Right ventricle myocardium inferior (tissue), 1 donor: ENCODE data around the gene NCS1. TPM values are rescaled to one million over a fixed set of nuclear protein-coding genes. Genes with fewer than 3 reads are reported as not detected.
"Not testable (repeated sequence)": the region's sequence is repeated elsewhere in the genome, so short reads cannot be mapped to it uniquely, and the experiment has no call there.

ENCODE experiments used
- ATAC-seq: fragments of 200-7000 bp; cut with Tn5 transposase; one replicate; pipeline ENCODE4 v1.9.1; 2020; ENCODE audit warnings: mild to moderate bottlenecking, moderate library complexity
- DNase-seq: peaks from one replicate; pipeline ENCODE4 v3.0.0; 2021; ENCODE audit errors: missing footprints
- intact Hi-C: fragments of 100-400 bp; cut with DNase I; formaldehyde crosslinking; loops from one replicate; pipeline ENCODE4 v1.11.0; 2022
- total RNA-seq: library from RNA; stranded (reverse); fragmentation: NEBNext Ultra II Directional; extraction: Animal tissue kit (Norgen Biotek cat#: 25700); gene quantifications from one replicate; pipeline ENCODE4 v1.2.1, GENCODE V29; 2021
- donor health status: DM: no; HTN: yes; CAD: no; lungs with severe emphysema.

The NCS1 gene
- total RNA-seq, 1 donor from 2014 or later, result 5.0 TPM

- intact Hi-C loops, result loop anchor here (5.0 kb wide), 1 partner anchor 68 kb away; no protein-coding TSS in a partner anchor
- ATAC-seq, result no peak
These were observed 92.5 kb downstream of the NCS1 start for GRCh38 chr9:130264414-130265350.

GRCh38 chr9:130265431-130266235, 93.4 kb downstream of the NCS1 start, which contains the start of gene HMCN2:
Gene HMCN2, plus strand, starts transcription at chr9:130265760. Its CDS starts 119 bp downstream, at chr9:130265879.
- peak; percentile 81 for DNase-seq
- intact Hi-C loops, result loop anchor here (5.0 kb wide), 1 partner anchor 67 kb away; no protein-coding TSS in a partner anchor
- peak; percentile 56 for ATAC-seq

More at GRCh38 chr9:130264414-130265350, 92.5 kb downstream of the NCS1 start:
- DNase-seq, result no peak

GRCh38 chr9:130266236-130267098, 94.3 kb downstream of the NCS1 start:
- DNase-seq, result no peak
- ATAC-seq, result no peak
- intact Hi-C loops, result loop anchor here (5.0 kb wide), 1 partner anchor 66 kb away; no protein-coding TSS in a partner anchor

- intact Hi-C loops, result loop anchor here (5.0 kb wide), 1 partner anchor 64 kb away; no protein-coding TSS in a partner anchor
- DNase-seq, result no peak
- ATAC-seq, result no peak
These were observed 95.7 kb downstream of the NCS1 start for GRCh38 chr9:130267930-130268329.

- no peak for DNase-seq
- ATAC-seq, result no peak
- intact Hi-C loops, result loop anchor here (5.0 kb wide), 1 partner anchor 64 kb away; no protein-coding TSS in a partner anchor
These were observed 96.5 kb downstream of the NCS1 start for GRCh38 chr9:130268521-130269211.

GRCh38 chr9:130271473-130271872, 99.3 kb downstream of the NCS1 start:
- ATAC-seq (no peak), DNase-seq (no peak)
- intact Hi-C loops, result no loop called here

GRCh38 chr9:130275156-130275555, 103.0 kb downstream of the NCS1 start:
- intact Hi-C loops, result no loop called here
- DNase-seq (no peak), ATAC-seq (no peak)

GRCh38 chr9:130276121-130276520, 103.9 kb downstream of the NCS1 start:
- DNase-seq, result no peak
- no peak for ATAC-seq
- intact Hi-C loops, result no loop called here

GRCh38 chr9:130276955-130277354, 104.8 kb downstream of the NCS1 start:
- ATAC-seq, result no peak
- intact Hi-C loops, result no loop called here
- no peak for DNase-seq

- ATAC-seq, DNase-seq, intact Hi-C loops: not testable (repeated sequence)
These were observed 105.3 kb downstream of the NCS1 start for GRCh38 chr9:130277525-130277924.

- no peak for DNase-seq
- no peak for ATAC-seq
- intact Hi-C loops, result no loop called here
These were observed 111.5 kb downstream of the NCS1 start for GRCh38 chr9:130283539-130284248.

GRCh38 chr9:130284249-130284625, 112.0 kb downstream of the NCS1 start:
- intact Hi-C loops, result no loop called here
- DNase-seq (no peak), ATAC-seq (no peak)

- DNase-seq (no peak), ATAC-seq (no peak)
- intact Hi-C loops, result no loop called here
These were observed 112.5 kb downstream of the NCS1 start for GRCh38 chr9:130284690-130285089.

GRCh38 chr9:130285271-130285670, 113.1 kb downstream of the NCS1 start:
- no peak for DNase-seq
- intact Hi-C loops, result no loop called here
- ATAC-seq, result no peak

GRCh38 chr9:130286072-130286770, 114.0 kb downstream of the NCS1 start:
- intact Hi-C loops, result no loop called here
- DNase-seq (no peak), ATAC-seq (no peak)
